NCI-H446 (cell line): ENCODE data around the gene HOXA1.

ENCODE experiments used
- DNase-seq, 2 experiments: peaks; one replicate each; lab custom pipeline; 2025; lab: John Stamatoyannopoulos, UW

Gene HOXA1

GRCh38 chr7:27105301-27106031, 9.7 kb upstream of the HOXA1 start:
- no peak for DNase-seq

- no peak for DNase-seq
These were observed 8.7 kb upstream of the HOXA1 start for GRCh38 chr7:27104341-27105058.

GRCh38 chr7:27103489-27104226, 7.9 kb upstream of the HOXA1 start:
- DNase-seq = no peak

- no peak for DNase-seq
These were observed 7.0 kb upstream of the HOXA1 start, which contains the start of gene HOXA2 for GRCh38 chr7:27102581-27103442. Gene HOXA2 (minus strand): TSS chr7:27102683. CDS start chr7:27102500, 183 bp downstream.

GRCh38 chr7:27101957-27102580, 6.3 kb upstream of the HOXA1 start:
- DNase-seq = no peak

GRCh38 chr7:27101171-27101956, 5.6 kb upstream of the HOXA1 start:
- no peak for DNase-seq

GRCh38 chr7:27100694-27101170, 4.9 kb upstream of the HOXA1 start:
- DNase-seq = no peak

GRCh38 chr7:27099453-27100370, 3.9 kb upstream of the HOXA1 start:
- no peak for DNase-seq

GRCh38 chr7:27098578-27099451, 3.0 kb upstream of the HOXA1 start:
- DNase-seq = no peak

GRCh38 chr7:27097686-27098577, 2.1 kb upstream of the HOXA1 start:
- no peak for DNase-seq

- DNase-seq = peak in 1 of 2 experiments; percentile 26
These were observed 1.1 kb upstream of the HOXA1 start for GRCh38 chr7:27096768-27097514.

- DNase-seq = no peak
These were observed 527 bp downstream of the HOXA1 start for GRCh38 chr7:27095050-27095896.

GRCh38 chr7:27094304-27095049, 1.3 kb downstream of the HOXA1 start:
- no peak for DNase-seq

GRCh38 chr7:27093184-27093895, 2.5 kb downstream of the HOXA1 start:
- no peak for DNase-seq
